B cell (primary cell): ENCODE results near the gene ADARB2. TPM values are rescaled to one million over a fixed set of nuclear protein-coding genes. Genes with fewer than 3 reads are reported as not detected.

ENCODE experiments used
- ATAC-seq: fragments of 200-7000 bp; cut with Tn5 transposase; one replicate; pipeline ENCODE4 v1.10.0; 2021; ENCODE audit warnings: low read depth, mild to moderate bottlenecking, moderate number of reproducible peaks, moderate library complexity
- CTCF ChIA-PET: fragments of 350-600 bp; sonication (Branson Sonifier 250); formaldehyde crosslinking; loops from one replicate; lab custom pipeline; 2021; ENCODE audit warnings: antibody characterized with exemption, inconsistent platforms; lab: Charles Lee
- POLR2A ChIA-PET: fragments of 350-600 bp; sonication (Branson Sonifier 250); formaldehyde crosslinking; loops from one replicate; lab custom pipeline; 2021; ENCODE audit warnings: antibody characterized with exemption; lab: Charles Lee
- DNase-seq: peaks from one replicate; pipeline ENCODE4 v3.0.0; 2013
- H2AFZ ChIP-seq: 2 replicates; pipeline ENCODE4 v1.6.1; 2012; ENCODE audit warnings: mild to moderate bottlenecking, low read depth, low read length; ENCODE audit not compliant: insufficient read depth, poor library complexity, severe bottlenecking
- H3K27ac ChIP-seq, 2 donors: 1 replicate in 1 of 2; 2 replicates in 1 of 2; pipeline ENCODE4 v1.5.1; 2012 to 2013; ENCODE audit warnings: low read length in 2 of 2, mild to moderate bottlenecking in 2 of 2, moderate library complexity in 1 of 2
- H3K27me3 ChIP-seq, 4 experiments: fragments of 200-600 bp in 1 of 4; sonication (generic) in 1 of 4; replicated peaks in 1 of 4; 1 replicate in 2 of 4; 2 replicates in 2 of 4; pipeline versions ENCODE4 v1.6.1 to v1.7.0; 2013 to 2016; ENCODE audit warnings: low read length in 3 of 4, mild to moderate bottlenecking in 2 of 4, mixed read lengths in 1 of 4, moderate library complexity in 1 of 4; ENCODE audit not compliant: insufficient read depth in 4 of 4, control insufficient read depth in 3 of 4; ENCODE audit errors: control extremely low read depth in 1 of 4
- H3K36me3 ChIP-seq, 2 experiments: replicated peaks in 1 of 2; 1 replicate in 1 of 2; 2 replicates in 1 of 2; pipeline versions ENCODE4 v1.6.1 to v1.7.1; 2013; ENCODE audit warnings: low read length in 1 of 2; ENCODE audit not compliant: insufficient read depth in 2 of 2, control insufficient read depth in 1 of 2; ENCODE audit errors: control extremely low read depth in 1 of 2, extremely low read depth in 1 of 2
- H3K4me1 ChIP-seq, 2 donors: fragments of 200-600 bp in 1 of 2; sonication (generic) in 1 of 2; 1 replicate in 1 of 2; 2 replicates in 1 of 2; pipeline versions ENCODE4 v1.5.1 to v1.6.1; 2013 to 2017; ENCODE audit warnings: low read length in 2 of 2; ENCODE audit not compliant: control insufficient read depth in 2 of 2, insufficient read depth in 2 of 2
- H3K4me2 ChIP-seq: replicated peaks from 2 replicates; pipeline ENCODE3; 2012; ENCODE audit warnings: mild to moderate bottlenecking, low read depth, low read length; ENCODE audit not compliant: poor library complexity, severe bottlenecking
- H3K4me3 ChIP-seq, 5 experiments: fragments of 200-600 bp in 1 of 5; sonication (generic) in 1 of 5; 1 replicate in 3 of 5; 2 replicates in 2 of 5; pipeline versions ENCODE4 v1.5.1 to v1.7.0; 2011 to 2016; ENCODE audit warnings: low read length in 4 of 5, mild to moderate bottlenecking in 4 of 5, low read depth in 2 of 5, control low read depth in 1 of 5, moderate library complexity in 1 of 5; ENCODE audit not compliant: insufficient read depth in 1 of 5; ENCODE audit errors: control extremely low read depth in 1 of 5, extremely low read depth in 1 of 5
- H3K79me2 ChIP-seq: fragments of 200-600 bp; sonication (generic); one replicate; pipeline ENCODE4 v1.6.0; 2016; ENCODE audit warnings: low read length; ENCODE audit not compliant: control insufficient read depth, insufficient read depth
- H3K9ac ChIP-seq: fragments of 200-600 bp; sonication (generic); 2 replicates; pipeline ENCODE4 v1.6.1; 2017; ENCODE audit warnings: mild to moderate bottlenecking, low read length, moderate library complexity
- H3K9me3 ChIP-seq, 3 donors: one replicate each; pipeline versions ENCODE4 v1.6.1 to v1.7.1; 2013; ENCODE audit warnings: low read length in 2 of 3; ENCODE audit not compliant: control insufficient read depth in 2 of 3, insufficient read depth in 1 of 3; ENCODE audit errors: control extremely low read depth in 1 of 3
- H4K20me1 ChIP-seq: 2 replicates; pipeline ENCODE4 v1.6.0; 2012; ENCODE audit warnings: mild to moderate bottlenecking, low read length; ENCODE audit not compliant: insufficient read depth, control insufficient read depth, poor library complexity, severe bottlenecking
- H3K27ac Mint-ChIP-seq: one replicate; pipeline ENCODE4 v1.8.0; 2021; ENCODE audit warnings: mixed read lengths
- H3K27me3 Mint-ChIP-seq: one replicate; pipeline ENCODE4 v1.8.0; 2021; ENCODE audit warnings: mixed read lengths
- H3K4me1 Mint-ChIP-seq: one replicate; pipeline ENCODE4 v1.8.0; 2021; ENCODE audit warnings: mixed read lengths
- H3K4me3 Mint-ChIP-seq: one replicate; pipeline ENCODE4 v1.8.0; 2021; ENCODE audit warnings: mixed read lengths
- H3K9me3 Mint-ChIP-seq: one replicate; pipeline ENCODE4 v1.8.0; 2022; ENCODE audit warnings: mixed read lengths; ENCODE audit not compliant: insufficient read depth
- EZH2 ChIP-seq: IDR thresholded peaks from 2 replicates; pipeline ENCODE4 v1.6.1; 2012; ENCODE audit warnings: borderline replicate concordance, low read depth, mild to moderate bottlenecking, moderate library complexity, low read length; ENCODE audit not compliant: insufficient read depth, poor library complexity, severe bottlenecking
- WGBS: methylation state at CpG from one replicate; pipeline ENCODE4 v1.1.5; 2013; ENCODE audit warnings: missing lambda C conversion rate; ENCODE audit not compliant: insufficient coverage; 5-methylcytosine and 5-hydroxymethylcytosine counted together
- intact Hi-C: fragments of 100-400 bp; cut with micrococcal nuclease; formaldehyde crosslinking; loops from one replicate; pipeline ENCODE4 v1.10.0; 2022
- polyA plus RNA-seq: library from polyadenylated mRNA; depleted of rRNA; stranded (reverse); fragments of >200 nt; gene quantifications from 2 replicates; pipeline ENCODE4 v1.2.3, GENCODE V29; 2012
- total RNA-seq, 2 donors: library from RNA; stranded (reverse); fragments of 120-200 nt in 1 of 2; gene quantifications; 1 replicate in 1 of 2; 2 replicates in 1 of 2; pipeline versions ENCODE4 v1.2.3 to v1.2.4, GENCODE V29; 2013 to 2022
- TF ChIP-seq, protein P1 (sequence below): fragments of 200-600 bp; IDR thresholded peaks from one replicate; pipeline ENCODE4 v1.8.0; 2022; ENCODE audit warnings: antibody characterized with exemption, mild to moderate bottlenecking

Gene ADARB2
- total and polyA plus RNA-seq, 2 donors (not counting 1 experiment from before 2014, with no cell fraction given), result 0.13 to 0.96 TPM

DNA sequence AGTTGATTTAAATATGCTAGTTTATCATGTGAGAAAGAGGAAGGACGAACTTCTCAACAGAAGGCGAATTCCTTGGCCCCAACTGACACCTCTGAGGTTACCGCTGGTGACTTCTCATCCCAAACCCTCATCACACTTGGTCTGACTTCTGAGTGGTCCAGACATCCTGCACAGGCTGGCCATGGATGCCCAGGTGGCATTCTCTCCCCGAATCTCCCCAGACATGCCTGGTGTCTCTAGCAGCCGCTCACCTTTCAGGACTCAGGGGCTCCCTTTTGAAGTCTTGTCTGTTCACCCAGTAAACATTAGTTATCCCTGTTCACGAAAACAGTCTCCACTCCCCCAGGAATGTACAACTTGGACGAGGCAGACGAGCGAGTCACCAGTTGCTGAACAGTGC, 157.7 kb downstream of the ADARB2 start:
- Mint-ChIP-seq H3K9me3 (no peaks in the 10 kb centered on the region), H3K4me1 (peaks cover 61% of the 10 kb centered on the region), H3K27ac (no peak overlapping the region), H3K4me3 (peak overlapping the region; percentile 6), H3K27me3 (peaks cover 6% of the 10 kb centered on the region)
- WGBS, result 59% methylated on average over 6 of the region's 9 CpGs
- CTCF ChIA-PET, result interaction anchor here (1.6 kb wide), 1 partner anchor 122 kb away, joined by 3 read pairs; no protein-coding TSS in a partner anchor
- DNase-seq (no peak), ATAC-seq (no peak)
- POLR2A ChIA-PET, result no interaction called here
- Histone ChIP-seq H3K4me3 (no peak overlapping the region), H3K79me2 (no peaks in the 10 kb centered on the region), H3K36me3 (no peaks in the 10 kb centered on the region), H3K27me3 (peaks cover 0 to 5% (median 0%) of the 10 kb centered on the region in 4 experiments), H3K9me3 (peaks cover 0 to 10% (median 0%) of the 10 kb centered on the region in 3 donors), H3K9ac (no peak overlapping the region), H3K4me2 (peak overlapping the region; percentile 17), H3K27ac (no peak overlapping the region), H4K20me1 (no peaks in the 10 kb centered on the region), H3K4me1 (peaks cover 46 to 47% of the 10 kb centered on the region in 2 donors), H2AFZ (no peak overlapping the region)
- intact Hi-C loops, result no loop called here
- TF ChIP-seq, protein P1, sequence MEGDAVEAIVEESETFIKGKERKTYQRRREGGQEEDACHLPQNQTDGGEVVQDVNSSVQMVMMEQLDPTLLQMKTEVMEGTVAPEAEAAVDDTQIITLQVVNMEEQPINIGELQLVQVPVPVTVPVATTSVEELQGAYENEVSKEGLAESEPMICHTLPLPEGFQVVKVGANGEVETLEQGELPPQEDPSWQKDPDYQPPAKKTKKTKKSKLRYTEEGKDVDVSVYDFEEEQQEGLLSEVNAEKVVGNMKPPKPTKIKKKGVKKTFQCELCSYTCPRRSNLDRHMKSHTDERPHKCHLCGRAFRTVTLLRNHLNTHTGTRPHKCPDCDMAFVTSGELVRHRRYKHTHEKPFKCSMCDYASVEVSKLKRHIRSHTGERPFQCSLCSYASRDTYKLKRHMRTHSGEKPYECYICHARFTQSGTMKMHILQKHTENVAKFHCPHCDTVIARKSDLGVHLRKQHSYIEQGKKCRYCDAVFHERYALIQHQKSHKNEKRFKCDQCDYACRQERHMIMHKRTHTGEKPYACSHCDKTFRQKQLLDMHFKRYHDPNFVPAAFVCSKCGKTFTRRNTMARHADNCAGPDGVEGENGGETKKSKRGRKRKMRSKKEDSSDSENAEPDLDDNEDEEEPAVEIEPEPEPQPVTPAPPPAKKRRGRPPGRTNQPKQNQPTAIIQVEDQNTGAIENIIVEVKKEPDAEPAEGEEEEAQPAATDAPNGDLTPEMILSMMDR, result no peak
- TF ChIP-seq EZH2, result no peak

DNA sequence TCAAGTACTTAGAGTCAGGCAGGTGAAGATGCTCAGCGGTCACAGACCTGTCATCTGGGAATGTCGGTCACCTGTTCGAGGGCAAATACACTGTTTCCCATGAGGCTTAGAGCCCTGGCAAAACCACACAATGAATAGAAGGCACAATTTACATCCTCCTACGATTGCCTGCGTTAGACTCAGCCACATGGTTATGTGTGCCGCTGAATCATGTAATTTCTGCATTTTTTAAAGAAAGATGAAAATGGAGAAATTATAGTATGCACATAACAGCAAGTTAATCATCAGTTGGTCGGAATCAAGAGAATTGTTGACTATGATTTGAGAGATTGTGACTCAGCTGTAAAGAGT, 158.2 kb downstream of the ADARB2 start:
- H3K4me3 Mint-ChIP-seq, result no peak overlapping the region
- H3K27ac Mint-ChIP-seq, result peak overlapping the region; percentile 50
- no peak for DNase-seq
- peaks cover 0 to 10% (median 0%) of the 10 kb centered on the region in 3 donors for H3K9me3 ChIP-seq
- H3K4me1 ChIP-seq, result peaks cover 49% of the 10 kb centered on the region in 2 donors
- H3K4me3 ChIP-seq, result no peak overlapping the region
- H3K79me2 ChIP-seq, result no peaks in the 10 kb centered on the region
- H3K27ac ChIP-seq, result no peak overlapping the region
- peaks cover 0 to 6% (median 0%) of the 10 kb centered on the region in 4 experiments for H3K27me3 ChIP-seq
- WGBS, result 83% methylated on average over 4 of the region's 7 CpGs
- peak overlapping the region; percentile 17 for H3K4me2 ChIP-seq
- H2AFZ ChIP-seq, result no peak overlapping the region
- intact Hi-C loops, result no loop called here
- peaks cover 10% of the 10 kb centered on the region for H3K27me3 Mint-ChIP-seq
- no peaks in the 10 kb centered on the region for H3K36me3 ChIP-seq
- no peaks in the 10 kb centered on the region for H4K20me1 ChIP-seq
- H3K9me3 Mint-ChIP-seq, result no peaks in the 10 kb centered on the region
- ATAC-seq, result no peak
- no peak overlapping the region for H3K9ac ChIP-seq
- TF ChIP-seq EZH2, result no peak
- TF ChIP-seq, protein P1, result no peak
- peaks cover 64% of the 10 kb centered on the region for H3K4me1 Mint-ChIP-seq
- CTCF ChIA-PET, result no interaction called here
- POLR2A ChIA-PET, result no interaction called here
